Measurements from ENCODE around the gene GTPBP10.

Gene GTPBP10

GRCh38 chr7:90396420-90396819 is 49.9 kb downstream of the GTPBP10 start:
- no peak for DNase-seq (ENCODE audit: low read depth)
- H3K4me3 ChIP-seq (ENCODE audit: low read length): no peak overlapping the region
- no peak for TF ChIP-seq CTCF (IDR thresholded peaks at IDR 0.05; ENCODE audit: insufficient read depth, low read depth, low read length, missing control alignments)

- no peak overlapping the region for H3K4me3 ChIP-seq (ENCODE audit: low read length)
- no peak for DNase-seq (ENCODE audit: low read depth)
These were observed 55.5 kb downstream of the GTPBP10 start for GRCh38 chr7:90401989-90402388.

GRCh38 chr7:90402785-90403173 is 56.3 kb downstream of the GTPBP10 start:
- no peak for TF ChIP-seq CTCF (IDR thresholded peaks at IDR 0.05; ENCODE audit: insufficient read depth, low read depth, low read length, missing control alignments)
- peak overlapping the region; percentile 92 for H3K4me3 ChIP-seq (ENCODE audit: low read length)
- DNase-seq (ENCODE audit: low read depth): no peak

More at GRCh38 chr7:90401989-90402388, 55.5 kb downstream of the GTPBP10 start:
- TF ChIP-seq CTCF (IDR thresholded peaks at IDR 0.05; ENCODE audit: insufficient read depth, low read depth, low read length, missing control alignments): no peak

GRCh38 chr7:90403174-90404113 is 56.9 kb downstream of the GTPBP10 start, which contains the start of gene CLDN12:
TSS of gene CLDN12 (plus strand) at chr7:90403461. CDS start at chr7:90412677, 9,216 bp downstream.
- peak; percentile 96 for DNase-seq (ENCODE audit: low read depth)
- peak; percentile 16 for TF ChIP-seq CTCF (IDR thresholded peaks at IDR 0.05; ENCODE audit: insufficient read depth, low read depth, low read length, missing control alignments)
- H3K4me3 ChIP-seq (ENCODE audit: low read length): peak within 1 kb of the TSS; percentile 92

- no peak overlapping the region for H3K4me3 ChIP-seq (ENCODE audit: low read length)
- DNase-seq (ENCODE audit: low read depth): peak; percentile 52
- no peak for TF ChIP-seq CTCF (IDR thresholded peaks at IDR 0.05; ENCODE audit: insufficient read depth, low read depth, low read length, missing control alignments)
These were observed 58.3 kb downstream of the GTPBP10 start for GRCh38 chr7:90404777-90405176.

- no peak overlapping the region for H3K4me3 ChIP-seq (ENCODE audit: low read length)
- TF ChIP-seq CTCF (IDR thresholded peaks at IDR 0.05; ENCODE audit: insufficient read depth, low read depth, low read length, missing control alignments): no peak
- DNase-seq (ENCODE audit: low read depth): no peak
These were observed 60.9 kb downstream of the GTPBP10 start for GRCh38 chr7:90407484-90407821.

Measured in epithelial cell of esophagus (primary cell).